Type B pancreatic cell (in vitro differentiated cells): ENCODE results near the gene ZRSR2. TPM values are rescaled to one million over a fixed set of nuclear protein-coding genes. Genes with fewer than 3 reads are reported as not detected.

Source experiments
- DNase-seq: peaks from one replicate; pipeline ENCODE4 v3.0.0; 2021; ENCODE audit warnings: mixed read lengths; ENCODE audit not compliant: unreplicated experiment; ENCODE audit errors: extremely low spot score
- H3K27ac Mint-ChIP-seq: 2 replicates; pipeline ENCODE4 v1.8.0; 2021; ENCODE audit warnings: mild to moderate bottlenecking, mixed read lengths
- H3K27me3 Mint-ChIP-seq: 2 replicates; pipeline ENCODE4 v1.8.0; 2021; ENCODE audit warnings: mixed read lengths
- H3K36me3 Mint-ChIP-seq: 2 replicates; pipeline ENCODE4 v1.8.0; 2021; ENCODE audit warnings: mixed read lengths
- H3K4me1 Mint-ChIP-seq: one replicate; pipeline ENCODE4 v1.8.0; 2021; ENCODE audit warnings: mixed read lengths; ENCODE audit not compliant: unreplicated experiment
- H3K4me3 Mint-ChIP-seq: 2 replicates; pipeline ENCODE4 v1.8.0; 2021; ENCODE audit warnings: mild to moderate bottlenecking, mixed read lengths
- H3K9me3 Mint-ChIP-seq: 2 replicates; pipeline ENCODE4 v1.8.0; 2021; ENCODE audit warnings: mixed read lengths
- CTCF ChIP-seq: fragments of 200-600 bp; sonication (generic); conservative IDR thresholded peaks from 2 replicates; pipeline ENCODE4 v1.5.0; 2021; ENCODE audit warnings: antibody characterized with exemption, mild to moderate bottlenecking
- total RNA-seq: library from RNA; stranded (reverse); gene quantifications from 2 replicates; pipeline ENCODE4 v1.2.1, GENCODE V29; 2021; ENCODE audit warnings: low replicate concordance

Gene ZRSR2
- total RNA-seq, 1 donor from 2014 or later = 15.5 TPM

DNA sequence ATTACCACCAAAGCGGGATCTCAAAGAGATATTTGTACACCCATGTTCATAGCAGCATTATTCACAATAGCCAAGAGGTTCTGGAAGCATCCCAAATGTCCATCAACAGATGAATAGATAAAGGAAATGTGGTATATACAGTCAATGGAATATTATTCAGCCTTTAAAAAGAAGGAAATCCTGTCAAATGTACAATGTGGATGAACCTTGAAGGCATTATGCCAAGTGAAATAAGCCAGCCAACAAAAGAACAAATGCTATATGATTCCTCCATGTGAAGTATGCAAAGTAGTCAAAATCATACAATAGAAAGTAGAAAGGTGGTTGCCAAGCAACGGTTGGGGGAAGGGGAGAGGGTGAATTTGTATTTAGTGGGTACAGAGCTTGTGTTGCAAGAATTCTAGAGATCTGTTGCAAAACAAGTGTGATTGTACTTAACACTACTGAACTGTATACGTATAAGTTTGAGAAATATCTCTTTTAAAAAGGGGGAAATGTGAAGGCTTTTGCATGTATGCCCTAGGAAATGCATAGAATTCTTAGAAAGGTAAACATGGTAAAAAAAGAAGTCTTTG lies 5.0 kb upstream of the ZRSR2 start:
- H3K9me3 Mint-ChIP-seq = no peaks in the 10 kb centered on the region
- H3K27ac Mint-ChIP-seq = no peak overlapping the region
- H3K4me3 Mint-ChIP-seq = no peak overlapping the region
- no peaks in the 10 kb centered on the region for H3K4me1 Mint-ChIP-seq
- peaks cover 15% of the 10 kb centered on the region for H3K36me3 Mint-ChIP-seq
- no peaks in the 10 kb centered on the region for H3K27me3 Mint-ChIP-seq
- no peak for DNase-seq
- no peak for TF ChIP-seq CTCF

GRCh38 chrX:15786915-15787314 lies 3.4 kb upstream of the ZRSR2 start:
- TF ChIP-seq CTCF = no peak
- Mint-ChIP-seq H3K4me3 (no peak overlapping the region), H3K36me3 (peaks cover 11% of the 10 kb centered on the region), H3K27me3 (no peaks in the 10 kb centered on the region), H3K4me1 (no peaks in the 10 kb centered on the region), H3K9me3 (no peaks in the 10 kb centered on the region), H3K27ac (no peak overlapping the region)
- no peak for DNase-seq

- Mint-ChIP-seq H3K27ac (no peak overlapping the region), H3K9me3 (no peaks in the 10 kb centered on the region), H3K27me3 (no peaks in the 10 kb centered on the region), H3K4me3 (no peak overlapping the region), H3K36me3 (peaks cover 3% of the 10 kb centered on the region), H3K4me1 (peaks cover under 1% of the 10 kb centered on the region)
- DNase-seq = no peak
- no peak for TF ChIP-seq CTCF
These were observed 546 bp downstream of the ZRSR2 start for GRCh38 chrX:15790769-15791290.

- no peak for TF ChIP-seq CTCF
- Mint-ChIP-seq H3K9me3 (no peaks in the 10 kb centered on the region), H3K36me3 (peaks cover 14% of the 10 kb centered on the region), H3K27me3 (no peaks in the 10 kb centered on the region), H3K4me1 (peaks cover 4% of the 10 kb centered on the region), H3K4me3 (no peak overlapping the region), H3K27ac (no peak overlapping the region)
- no peak for DNase-seq
These were observed 7.4 kb downstream of the ZRSR2 start for GRCh38 chrX:15797707-15798106.

GRCh38 chrX:15804563-15804962 lies 14.3 kb downstream of the ZRSR2 start:
- H3K27me3 Mint-ChIP-seq = no peaks in the 10 kb centered on the region
- no peaks in the 10 kb centered on the region for H3K9me3 Mint-ChIP-seq
- H3K36me3 Mint-ChIP-seq = peaks cover 12% of the 10 kb centered on the region
- no peaks in the 10 kb centered on the region for H3K4me1 Mint-ChIP-seq
- H3K27ac Mint-ChIP-seq = no peak overlapping the region
- no peak for TF ChIP-seq CTCF
- DNase-seq = no peak
- H3K4me3 Mint-ChIP-seq = no peak overlapping the region

GRCh38 chrX:15808254-15808653 lies 18.0 kb downstream of the ZRSR2 start:
- H3K27me3 Mint-ChIP-seq = no peaks in the 10 kb centered on the region

More at GRCh38 chrX:15808254-15808653, 18.0 kb downstream of the ZRSR2 start:
- no peak for DNase-seq
- Mint-ChIP-seq H3K4me3 (no peak overlapping the region), H3K27ac (no peak overlapping the region), H3K36me3 (peaks cover 21% of the 10 kb centered on the region), H3K4me1 (no peaks in the 10 kb centered on the region), H3K9me3 (no peaks in the 10 kb centered on the region)
- TF ChIP-seq CTCF = no peak
